CD4-positive, alpha-beta memory T cell (primary cell): ENCODE measurements around the gene AFDN. TPM values are rescaled to one million over a fixed set of nuclear protein-coding genes. Genes with fewer than 3 reads are reported as not detected.
A peak's percentile ranks its signal among the peaks of the same experiment; 100 is the strongest.

Source experiments
- CTCF ChIA-PET: fragments of 350-600 bp; sonication (Branson Sonifier 250); formaldehyde crosslinking; loops from one replicate; lab custom pipeline; 2021; ENCODE audit warnings: inconsistent platforms; ENCODE audit not compliant: partially characterized antibody; lab: Charles Lee
- POLR2A ChIA-PET: fragments of 350-600 bp; sonication (Branson Sonifier 250); formaldehyde crosslinking; loops from one replicate; lab custom pipeline; 2021; ENCODE audit not compliant: partially characterized antibody; lab: Charles Lee
- DNase-seq, 5 donors: peaks; one replicate each; pipeline versions ENCODE4 v3.0.0 to v3.0.0-alpha.2; 2020 to 2022; ENCODE audit warnings: mixed read lengths in 1 of 5
- H3K27ac ChIP-seq: one replicate; pipeline ENCODE4 v1.7.0; 2013; ENCODE audit warnings: low read depth, low read length
- H3K27me3 ChIP-seq: 2 replicates; pipeline ENCODE4 v1.7.0; 2013; ENCODE audit warnings: mild to moderate bottlenecking, low read length, moderate library complexity; ENCODE audit not compliant: insufficient read depth
- H3K36me3 ChIP-seq: 2 replicates; pipeline ENCODE4 v1.7.0; 2013; ENCODE audit warnings: mild to moderate bottlenecking, low read length, moderate library complexity; ENCODE audit not compliant: insufficient read depth
- H3K4me1 ChIP-seq: 2 replicates; pipeline ENCODE4 v1.7.0; 2013; ENCODE audit warnings: mild to moderate bottlenecking, low read length, moderate library complexity; ENCODE audit not compliant: insufficient read depth
- H3K4me3 ChIP-seq, 2 donors: one replicate each; pipeline ENCODE4 v1.7.0; 2013; ENCODE audit warnings: low read length in 2 of 2, mild to moderate bottlenecking in 1 of 2
- H3K9me3 ChIP-seq, 2 donors: one replicate each; pipeline ENCODE4 v1.7.0; 2013; ENCODE audit warnings: low read length in 2 of 2, control low read depth in 1 of 2; ENCODE audit not compliant: control insufficient read depth in 1 of 2
- H3K27ac Mint-ChIP-seq, 7 donors: one replicate each; pipeline ENCODE4 v1.8.0; 2020 to 2021; ENCODE audit warnings: mixed read lengths in 7 of 7, mild to moderate bottlenecking in 6 of 7, inconsistent platforms in 3 of 7, moderate library complexity in 3 of 7
- H3K27me3 Mint-ChIP-seq, 2 donors: one replicate each; pipeline ENCODE4 v1.8.0; 2020 to 2021; ENCODE audit warnings: mixed read lengths in 2 of 2
- H3K36me3 Mint-ChIP-seq, 2 donors: one replicate each; pipeline ENCODE4 v1.8.0; 2020 to 2021; ENCODE audit warnings: mixed read lengths in 2 of 2, inconsistent platforms in 1 of 2, mild to moderate bottlenecking in 1 of 2
- H3K4me1 Mint-ChIP-seq, 4 donors: one replicate each; pipeline ENCODE4 v1.8.0; 2020 to 2021; ENCODE audit warnings: mixed read lengths in 4 of 4, mild to moderate bottlenecking in 1 of 4
- H3K4me3 Mint-ChIP-seq, 8 donors: one replicate each; pipeline ENCODE4 v1.8.0; 2020 to 2021; ENCODE audit warnings: mixed read lengths in 8 of 8, mild to moderate bottlenecking in 7 of 8, moderate library complexity in 6 of 8, inconsistent platforms in 3 of 8
- H3K9me3 Mint-ChIP-seq, 8 donors: one replicate each; pipeline ENCODE4 v1.8.0; 2020 to 2021; ENCODE audit warnings: mixed read lengths in 8 of 8, mild to moderate bottlenecking in 5 of 8, inconsistent platforms in 3 of 8, moderate library complexity in 1 of 8
- intact Hi-C: fragments of 100-400 bp; cut with micrococcal nuclease; formaldehyde crosslinking; loops from one replicate; pipeline ENCODE4 v1.15.1; 2023
- polyA plus RNA-seq, 2 donors: library from polyadenylated mRNA; unstranded; fragments of 300-500 nt; fragmentation: Illumina TruSeq; gene quantifications; one replicate each; pipeline ENCODE4 v1.2.3, GENCODE V29; 2021
- total RNA-seq, 2 experiments: library from RNA; stranded (reverse); gene quantifications; one replicate each; pipeline ENCODE4 v1.2.3, GENCODE V29; 2021

Gene AFDN
- total and polyA plus RNA-seq, 4 experiments from 2014 or later = 1.4 to 24.3 (median 15.3) TPM

- Histone ChIP-seq H3K27ac (no peak overlapping the region), H3K4me1 (peaks cover 31% of the 10 kb centered on the region), H3K9me3 (no peaks in the 10 kb centered on the region), H3K4me3 (peak overlapping the region in 1 of 2 donors; percentile 63), H3K36me3 (no peaks in the 10 kb centered on the region), H3K27me3 (no peaks in the 10 kb centered on the region)
- Mint-ChIP-seq H3K9me3 (peaks cover 0 to 3% (median 0%) of the 10 kb centered on the region in 8 donors), H3K27ac (peak overlapping the region in 5 of 7 donors; percentile 40 to 90 (median 83)), H3K4me1 (peaks cover 19 to 43% (median 25%) of the 10 kb centered on the region in 4 donors), H3K36me3 (peaks cover 0 to 4% of the 10 kb centered on the region in 2 donors), H3K27me3 (peaks cover 10 to 19% of the 10 kb centered on the region in 2 donors), H3K4me3 (peak overlapping the region; percentile 85 to 92 (median 89))
- ChIA-PET CTCF (no interaction called here), POLR2A (interaction anchor here (0.9 kb wide), 1 partner anchor 24 kb away, joined by 3 read pairs; no protein-coding TSS in a partner anchor)
- intact Hi-C loops = loop anchor here (5.0 to 10.0 kb wide), 2 partner anchors 134 to 1201 kb away; partner anchors contain the start of gene RPS6KA2
- no peak for DNase-seq
These were observed 1.7 kb downstream of the AFDN start for GRCh38 chr6:167828325-167828956.

DNA sequence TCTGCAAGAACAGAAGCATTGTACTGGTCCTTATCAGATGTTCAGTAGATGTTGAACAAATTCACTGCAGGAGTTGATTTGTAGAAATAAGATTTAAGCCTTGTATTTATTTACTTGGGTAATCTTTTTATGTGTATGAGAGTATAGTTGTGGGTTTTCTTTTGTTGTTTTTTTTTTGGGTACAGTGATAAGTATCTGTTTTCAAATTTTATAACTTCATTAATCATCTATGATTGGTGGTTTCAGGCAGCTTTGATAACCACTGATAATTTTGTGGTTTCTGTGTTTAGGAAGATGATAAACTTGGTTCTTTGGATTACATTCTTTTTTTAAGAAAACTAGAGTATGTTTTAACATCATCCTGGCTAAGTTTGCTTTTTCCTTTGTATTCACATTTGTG lies 2.8 kb downstream of the AFDN start:
- Mint-ChIP-seq H3K4me1 (peaks cover 21 to 42% (median 24%) of the 10 kb centered on the region in 4 donors), H3K4me3 (peak overlapping the region in 3 of 8 donors; percentile 4 to 54 (median 31)), H3K27me3 (peaks cover 13 to 19% of the 10 kb centered on the region in 2 donors), H3K27ac (peak overlapping the region in 2 of 7 donors; percentile 11 to 14), H3K36me3 (peaks cover 0 to 4% of the 10 kb centered on the region in 2 donors), H3K9me3 (peaks cover 0 to 3% (median 0%) of the 10 kb centered on the region in 8 donors)
- H3K4me3 ChIP-seq = no peak overlapping the region
- ChIA-PET POLR2A (interaction anchor here (1.2 kb wide), 1 partner anchor 1872 kb away, joined by 3 read pairs; the partner anchor contains the start of genes C6orf120 and WDR27), CTCF (interaction anchor here (1.2 kb wide), 1 partner anchor 30 kb away, joined by 3 read pairs; no protein-coding TSS in a partner anchor)
- H3K36me3 ChIP-seq = no peaks in the 10 kb centered on the region
- no peaks in the 10 kb centered on the region for H3K9me3 ChIP-seq
- peaks cover 31% of the 10 kb centered on the region for H3K4me1 ChIP-seq
- no peak overlapping the region for H3K27ac ChIP-seq
- intact Hi-C loops = loop anchor here (5.0 to 10.0 kb wide), 2 partner anchors 135 to 1202 kb away; partner anchors contain the start of gene RPS6KA2
- H3K27me3 ChIP-seq = no peaks in the 10 kb centered on the region
- DNase-seq = no peak

GRCh38 chr6:167831281-167831828 lies 4.6 kb downstream of the AFDN start:
- CTCF ChIA-PET = no interaction called here
- Histone ChIP-seq H3K36me3 (no peaks in the 10 kb centered on the region), H3K4me1 (peaks cover 19% of the 10 kb centered on the region), H3K27me3 (no peaks in the 10 kb centered on the region), H3K4me3 (no peak overlapping the region), H3K9me3 (no peaks in the 10 kb centered on the region), H3K27ac (no peak overlapping the region)
- Mint-ChIP-seq H3K27ac (peak overlapping the region in 1 of 7 donors; percentile 11), H3K36me3 (peaks cover 0 to 4% of the 10 kb centered on the region in 2 donors), H3K4me1 (peaks cover 16 to 26% (median 18%) of the 10 kb centered on the region in 4 donors), H3K4me3 (peak overlapping the region in 2 of 8 donors; percentile 8 to 34), H3K27me3 (peaks cover 8 to 22% of the 10 kb centered on the region in 2 donors), H3K9me3 (no peaks in the 10 kb centered on the region)
- intact Hi-C loops = no loop called here
- no peak for DNase-seq
- POLR2A ChIA-PET = no interaction called here

- intact Hi-C loops = no loop called here
- peak overlapping the region in 4 of 8 donors; percentile 2 to 47 (median 21) for H3K4me3 Mint-ChIP-seq
- no peak for DNase-seq
These were observed 6.0 kb downstream of the AFDN start for GRCh38 chr6:167832497-167833395.

DNA sequence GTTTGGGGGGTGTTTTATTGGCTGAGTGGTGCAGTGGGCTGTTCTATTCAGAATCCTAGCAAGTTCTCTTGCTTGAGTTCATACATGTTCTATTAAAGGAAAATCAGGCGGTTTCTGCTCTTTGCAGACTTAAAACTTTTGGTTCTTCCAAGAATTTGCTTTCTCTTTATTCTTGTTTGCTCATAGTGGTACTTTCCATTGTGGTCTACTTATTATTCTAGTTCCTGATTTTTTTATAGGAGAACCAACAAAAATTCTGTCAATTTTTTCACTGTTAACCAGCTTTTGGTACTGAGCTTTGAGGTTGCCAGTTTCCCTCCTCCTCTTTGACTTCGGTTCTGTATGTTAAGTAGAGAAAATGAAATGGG lies 6.7 kb downstream of the AFDN start:
- H3K36me3 Mint-ChIP-seq = no peaks in the 10 kb centered on the region
- no peaks in the 10 kb centered on the region for H3K9me3 ChIP-seq
- H3K4me1 Mint-ChIP-seq = peaks cover 8 to 15% (median 12%) of the 10 kb centered on the region in 4 donors
- peak overlapping the region in 6 of 8 donors; percentile 1 to 67 (median 21) for H3K4me3 Mint-ChIP-seq
- H3K4me3 ChIP-seq = no peak overlapping the region
- H3K27me3 Mint-ChIP-seq = peaks cover 3 to 15% of the 10 kb centered on the region in 2 donors
- no peaks in the 10 kb centered on the region for H3K9me3 Mint-ChIP-seq
- DNase-seq = no peak
- ChIA-PET CTCF (no interaction called here), POLR2A (no interaction called here)
- H3K27ac ChIP-seq = no peak overlapping the region
- intact Hi-C loops = no loop called here
- H3K27ac Mint-ChIP-seq = peak overlapping the region in 2 of 7 donors; percentile 1 to 4
- peaks cover 12% of the 10 kb centered on the region for H3K4me1 ChIP-seq
- no peaks in the 10 kb centered on the region for H3K27me3 ChIP-seq
- H3K36me3 ChIP-seq = no peaks in the 10 kb centered on the region

More at GRCh38 chr6:167832497-167833395, 6.0 kb downstream of the AFDN start:
- Mint-ChIP-seq H3K27ac (peak overlapping the region in 2 of 7 donors; percentile 1 to 4), H3K4me1 (peaks cover 14 to 22% (median 17%) of the 10 kb centered on the region in 4 donors), H3K9me3 (no peaks in the 10 kb centered on the region), H3K36me3 (peaks cover 0 to 3% of the 10 kb centered on the region in 2 donors), H3K27me3 (peaks cover 6 to 20% of the 10 kb centered on the region in 2 donors)
- H3K27ac ChIP-seq = no peak overlapping the region
- H3K27me3 ChIP-seq = no peaks in the 10 kb centered on the region
- peak overlapping the region in 1 of 2 donors; percentile 6 for H3K4me3 ChIP-seq
- POLR2A ChIA-PET = no interaction called here
- H3K9me3 ChIP-seq = no peaks in the 10 kb centered on the region
- CTCF ChIA-PET = no interaction called here
- H3K4me1 ChIP-seq = peaks cover 18% of the 10 kb centered on the region
- H3K36me3 ChIP-seq = no peaks in the 10 kb centered on the region

DNA sequence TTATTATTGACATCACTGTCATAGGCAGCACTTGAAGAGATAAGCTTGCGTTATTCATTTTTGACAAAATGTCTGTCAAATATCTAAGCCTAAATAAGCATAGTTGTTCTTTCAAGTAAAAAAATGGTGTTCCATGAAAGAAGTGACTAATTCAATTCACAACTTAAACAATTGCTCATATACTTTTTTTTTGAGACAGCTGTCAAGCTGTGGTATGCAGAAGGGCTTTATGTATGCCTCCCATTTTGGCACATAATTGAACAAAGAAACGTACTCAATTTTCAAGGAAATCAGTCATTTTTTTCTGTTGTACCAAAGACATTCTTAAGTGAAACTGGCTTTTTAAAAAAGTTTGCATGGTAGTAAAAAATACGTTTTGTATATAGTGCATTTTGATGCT lies 8.5 kb downstream of the AFDN start:
- peaks cover 11% of the 10 kb centered on the region for H3K4me1 ChIP-seq
- H3K9me3 ChIP-seq = no peaks in the 10 kb centered on the region
- no peaks in the 10 kb centered on the region for H3K27me3 ChIP-seq
- Mint-ChIP-seq H3K36me3 (no peaks in the 10 kb centered on the region), H3K27ac (no peak overlapping the region), H3K4me3 (no peak overlapping the region), H3K27me3 (peaks cover 3 to 12% of the 10 kb centered on the region in 2 donors), H3K4me1 (peaks cover 6 to 11% (median 8%) of the 10 kb centered on the region in 4 donors), H3K9me3 (no peaks in the 10 kb centered on the region)
- intact Hi-C loops = no loop called here
- no peak overlapping the region for H3K4me3 ChIP-seq
- no peaks in the 10 kb centered on the region for H3K36me3 ChIP-seq
- DNase-seq = no peak
- no peak overlapping the region for H3K27ac ChIP-seq
- ChIA-PET POLR2A (interaction anchor here (1.4 kb wide), 1 partner anchor 9 kb away, joined by 4 read pairs; no protein-coding TSS in a partner anchor), CTCF (no interaction called here)
